Caco-2 (cell line): Measurements from ENCODE around the gene PML. TPM values are rescaled to one million over a fixed set of nuclear protein-coding genes. Genes with fewer than 3 reads are reported as not detected.

Experiments used
- BruUV-seq: library from RNA; stranded (reverse); fragments of 400-500 nt; replicated peaks from 2 replicates; lab custom pipeline; 2021; lab: Mats Ljungman, UMichigan
- CTCF ChIA-PET: fragments of 300-600 bp; sonication (Branson Sonifier 250); formaldehyde crosslinking; loops from one replicate; lab custom pipeline; 2022; ENCODE audit warnings: antibody characterized with exemption; lab: Charles Lee
- POLR2A ChIA-PET: fragments of 300-600 bp; sonication (Branson Sonifier 250); formaldehyde crosslinking; loops from one replicate; lab custom pipeline; 2022; ENCODE audit warnings: antibody characterized with exemption; lab: Charles Lee
- DNase-seq, 2 experiments: peaks; one replicate each; pipeline versions ENCODE4 v3.0.0 to v3.0.0-alpha.2; 2020 to 2022
- H3K27me3 ChIP-seq: replicated peaks from 2 replicates; pipeline ENCODE4 v1.6.0; 2011; ENCODE audit warnings: low read length; ENCODE audit not compliant: control insufficient read depth, insufficient read depth
- H3K36me3 ChIP-seq: 2 replicates; pipeline ENCODE4 v1.5.1; 2011; ENCODE audit warnings: low read length; ENCODE audit not compliant: control insufficient read depth, insufficient read depth
- H3K4me1 ChIP-seq: fragments of 250-450 bp; sonication (Bioruptor Pico); 2 replicates; pipeline ENCODE4 v1.5.1; 2020; ENCODE audit warnings: mild to moderate bottlenecking
- H3K4me3 ChIP-seq: 2 replicates; pipeline ENCODE4 v1.5.1; 2011; ENCODE audit warnings: low read depth, mild to moderate bottlenecking, control low read depth, low read length
- H3K9me3 ChIP-seq: fragments of 250-450 bp; sonication (Bioruptor Pico); 2 replicates; pipeline ENCODE4 v1.5.1; 2020; ENCODE audit warnings: mild to moderate bottlenecking, moderate library complexity
- H3K27ac Mint-ChIP-seq: one replicate; pipeline ENCODE4 v1.8.0; 2022; ENCODE audit warnings: mixed read lengths; ENCODE audit not compliant: unreplicated experiment
- H3K27me3 Mint-ChIP-seq: one replicate; pipeline ENCODE4 v1.8.0; 2022; ENCODE audit warnings: mixed read lengths; ENCODE audit not compliant: insufficient read depth, unreplicated experiment
- H3K36me3 Mint-ChIP-seq: one replicate; pipeline ENCODE4 v1.8.0; 2022; ENCODE audit warnings: mild to moderate bottlenecking, mixed read lengths; ENCODE audit not compliant: insufficient read depth, unreplicated experiment
- H3K4me1 Mint-ChIP-seq: one replicate; pipeline ENCODE4 v1.8.0; 2022; ENCODE audit warnings: low read depth, mixed read lengths; ENCODE audit not compliant: unreplicated experiment
- H3K4me3 Mint-ChIP-seq: one replicate; pipeline ENCODE4 v1.8.0; 2022; ENCODE audit warnings: mild to moderate bottlenecking, moderate library complexity, mixed read lengths; ENCODE audit not compliant: unreplicated experiment
- H3K9me3 Mint-ChIP-seq: one replicate; pipeline ENCODE4 v1.8.0; 2022; ENCODE audit warnings: mixed read lengths; ENCODE audit not compliant: unreplicated experiment
- CTCF ChIP-seq, 2 experiments: fragments of 200-600 bp in 1 of 2; IDR thresholded peaks; 1 replicate in 1 of 2; 2 replicates in 1 of 2; pipeline versions ENCODE4 v1.5.1 to v1.8.0; 2011 to 2022; ENCODE audit warnings: antibody characterized with exemption in 1 of 2, control low read depth in 1 of 2, inconsistent platforms in 1 of 2, low read depth in 1 of 2, low read length in 1 of 2, mild to moderate bottlenecking in 1 of 2, moderate library complexity in 1 of 2; ENCODE audit not compliant: insufficient read depth in 1 of 2, severe bottlenecking in 1 of 2, unreplicated experiment in 1 of 2
- intact Hi-C: fragments of 100-400 bp; cut with micrococcal nuclease; formaldehyde crosslinking; loops from one replicate; pipeline ENCODE4 v1.10.0; 2022; ENCODE audit not compliant: unreplicated experiment
- total RNA-seq: library from RNA; stranded (reverse); gene quantifications from 2 replicates; pipeline ENCODE4 v1.2.3, GENCODE V29; 2022

Gene PML
- total RNA-seq, 1 experiment from 2014 or later: 18.7 TPM

GRCh38 chr15:73955861-73956742 is 38.4 kb upstream of the PML start:
- BruUV-seq: no TSS peak
- TF ChIP-seq CTCF (IDR thresholded peaks at IDR 0.05; ENCODE audit: insufficient read depth in 1 of 2, low read depth in 1 of 2, low read length in 1 of 2, severe bottlenecking in 1 of 2, unreplicated experiment in 1 of 2): no peak
- CTCF ChIA-PET: no interaction called here
- peak in 1 of 2 experiments; percentile 14 for DNase-seq
- POLR2A ChIA-PET: no interaction called here
- Histone ChIP-seq H3K9me3 (no peaks in the 10 kb centered on the region), H3K4me3 (no peak overlapping the region), H3K36me3 (no peaks in the 10 kb centered on the region), H3K4me1 (no peaks in the 10 kb centered on the region), H3K27me3 (no peaks in the 10 kb centered on the region)
- H3K27me3 Mint-ChIP-seq: peaks cover 4% of the 10 kb centered on the region
- H3K36me3 Mint-ChIP-seq: no peaks in the 10 kb centered on the region
- no peak overlapping the region for H3K27ac Mint-ChIP-seq
- H3K4me3 Mint-ChIP-seq: no peak overlapping the region
- intact Hi-C loops: no loop called here
- peaks cover 4% of the 10 kb centered on the region for H3K4me1 Mint-ChIP-seq
- no peaks in the 10 kb centered on the region for H3K9me3 Mint-ChIP-seq

GRCh38 chr15:73956743-73957135 is 37.8 kb upstream of the PML start:
- POLR2A ChIA-PET: no interaction called here
- no peak overlapping the region for H3K4me3 ChIP-seq

GRCh38 chr15:73957276-73957675 is 37.2 kb upstream of the PML start:
- H3K4me3 Mint-ChIP-seq: no peak overlapping the region
- H3K4me1 Mint-ChIP-seq: no peaks in the 10 kb centered on the region
- no TSS peak for BruUV-seq
- intact Hi-C loops: no loop called here
- no peak for TF ChIP-seq CTCF (IDR thresholded peaks at IDR 0.05; ENCODE audit: insufficient read depth in 1 of 2, low read depth in 1 of 2, low read length in 1 of 2, severe bottlenecking in 1 of 2, unreplicated experiment in 1 of 2)
- H3K9me3 Mint-ChIP-seq: no peaks in the 10 kb centered on the region
- Histone ChIP-seq H3K9me3 (no peaks in the 10 kb centered on the region), H3K27me3 (no peaks in the 10 kb centered on the region), H3K4me3 (no peak overlapping the region), H3K36me3 (no peaks in the 10 kb centered on the region), H3K4me1 (no peaks in the 10 kb centered on the region)
- no peaks in the 10 kb centered on the region for H3K36me3 Mint-ChIP-seq
- POLR2A ChIA-PET: no interaction called here
- CTCF ChIA-PET: interaction anchor here (0.6 kb wide), 1 partner anchor 199 kb away, joined by 3 read pairs; no protein-coding TSS in a partner anchor
- H3K27ac Mint-ChIP-seq: no peak overlapping the region
- DNase-seq: peak in 1 of 2 experiments; percentile 1
- peaks cover 4% of the 10 kb centered on the region for H3K27me3 Mint-ChIP-seq

More at GRCh38 chr15:73956743-73957135, 37.8 kb upstream of the PML start:
- H3K4me1 ChIP-seq: no peaks in the 10 kb centered on the region
- DNase-seq: peak in 1 of 2 experiments; percentile 21
- H3K27me3 ChIP-seq: no peaks in the 10 kb centered on the region
- no peaks in the 10 kb centered on the region for H3K36me3 Mint-ChIP-seq
- no peaks in the 10 kb centered on the region for H3K4me1 Mint-ChIP-seq
- no peak overlapping the region for H3K4me3 Mint-ChIP-seq
- intact Hi-C loops: no loop called here
- no TSS peak for BruUV-seq
- no peaks in the 10 kb centered on the region for H3K36me3 ChIP-seq
- no peaks in the 10 kb centered on the region for H3K9me3 Mint-ChIP-seq
- H3K9me3 ChIP-seq: no peaks in the 10 kb centered on the region
- TF ChIP-seq CTCF (IDR thresholded peaks at IDR 0.05; ENCODE audit: insufficient read depth in 1 of 2, low read depth in 1 of 2, low read length in 1 of 2, severe bottlenecking in 1 of 2, unreplicated experiment in 1 of 2): no peak
- CTCF ChIA-PET: no interaction called here
- H3K27me3 Mint-ChIP-seq: peaks cover 4% of the 10 kb centered on the region
- no peak overlapping the region for H3K27ac Mint-ChIP-seq
